Neural progenitor cell (in vitro differentiated cells): ENCODE results near the gene CEBPE.

Experiments used
- CTCF ChIP-seq: fragments of 200-600 bp; sonication (generic); IDR thresholded peaks from 2 replicates; pipeline ENCODE4 v1.5.1; 2017; ENCODE audit warnings: antibody characterized with exemption, mild to moderate bottlenecking
- EZH2 ChIP-seq: fragments of 200-600 bp; sonication (generic); IDR thresholded peaks from 2 replicates; pipeline ENCODE4 v1.6.1; 2017; ENCODE audit warnings: antibody characterized with exemption, mild to moderate bottlenecking, moderate library complexity
- EZH2phosphoT487 ChIP-seq: fragments of 200-600 bp; sonication (generic); IDR thresholded peaks from 2 replicates; pipeline ENCODE4 v1.6.1; 2017; ENCODE audit warnings: antibody characterized with exemption

- TF ChIP-seq EZH2 (no peak), CTCF (no peak), EZH2phosphoT487 (no peak)
Measured at GRCh38 chr14:23104591-23105347, 14.3 kb downstream of the CEBPE start, which contains the start of gene CIROP.
